Raji (cell line): ENCODE measurements around the gene DIAPH2.

ENCODE experiments used
- POLR2A ChIP-seq: IDR thresholded peaks from 2 replicates; pipeline ENCODE4 v1.6.1; 2011; ENCODE audit warnings: low read depth, low read length, control low read depth; ENCODE audit not compliant: insufficient read depth

The DIAPH2 gene

GRCh38 chrX:97402333-97402732 lies 717.7 kb downstream of the DIAPH2 start:
- TF ChIP-seq POLR2A = no peak

GRCh38 chrX:97402903-97403302 lies 718.3 kb downstream of the DIAPH2 start:
- TF ChIP-seq POLR2A = no peak

- TF ChIP-seq POLR2A = no peak
Measured at GRCh38 chrX:97405031-97405660, 720.5 kb downstream of the DIAPH2 start.

DNA sequence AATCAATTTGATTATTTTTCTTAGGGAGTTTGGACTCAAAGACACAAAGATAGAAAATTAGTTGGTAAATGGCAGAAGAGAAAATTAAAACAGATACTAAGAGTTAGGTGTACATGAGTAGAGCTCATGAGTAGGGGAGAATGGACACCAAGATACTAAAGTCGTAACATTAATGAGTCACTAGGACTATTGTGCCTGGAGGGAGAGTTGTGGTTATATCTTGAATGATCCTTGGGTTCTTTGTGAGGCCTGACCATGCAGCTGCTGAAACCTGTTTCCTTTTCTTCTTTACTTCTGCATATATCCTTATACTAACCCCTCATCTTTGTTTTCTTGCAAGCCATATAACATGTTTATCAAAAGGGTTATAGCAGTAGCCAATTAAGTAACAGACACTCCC lies 731.8 kb downstream of the DIAPH2 start:
- no peak for TF ChIP-seq POLR2A

- no peak for TF ChIP-seq POLR2A
Measured at GRCh38 chrX:97429101-97429500, 744.5 kb downstream of the DIAPH2 start.

DNA sequence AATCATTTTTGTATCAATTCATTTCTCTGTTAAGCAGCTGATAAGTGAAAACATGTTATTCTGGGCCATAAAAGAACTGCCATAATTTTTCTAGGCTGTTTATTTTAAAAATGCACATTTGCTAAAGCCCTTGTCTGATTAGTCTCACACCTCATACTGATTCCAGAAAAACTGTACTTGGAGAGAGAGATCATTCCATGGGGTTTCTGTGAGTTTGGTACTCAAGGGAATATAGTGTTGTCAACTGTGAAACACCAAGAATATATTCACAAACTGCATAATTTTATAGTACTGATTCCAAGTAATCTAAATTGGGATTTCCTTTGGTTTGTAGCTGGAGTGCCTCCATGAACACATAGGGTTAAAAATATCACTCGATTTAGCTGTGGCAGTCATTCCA lies 746.6 kb downstream of the DIAPH2 start:
- no peak for TF ChIP-seq POLR2A

GRCh38 chrX:97446298-97446882 lies 761.7 kb downstream of the DIAPH2 start:
- no peak for TF ChIP-seq POLR2A

DNA sequence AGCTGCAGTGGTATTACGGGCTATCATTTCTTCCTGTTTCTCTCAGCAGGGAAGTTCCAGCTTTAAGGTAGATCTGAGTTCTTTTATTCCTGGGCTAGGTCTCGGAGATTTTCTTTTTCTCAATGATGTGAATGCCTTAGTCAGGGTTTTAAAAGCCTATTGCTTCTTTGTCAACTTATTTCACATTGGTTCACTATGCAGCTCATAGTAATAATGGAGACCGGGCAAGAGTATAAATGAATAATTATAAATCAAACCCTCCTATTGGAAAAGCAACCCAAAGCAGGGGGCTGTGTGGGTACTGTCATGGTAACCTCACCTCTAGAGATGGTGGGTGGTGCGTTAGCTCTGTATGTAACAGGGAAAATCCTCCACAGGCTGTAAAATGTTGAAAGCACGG lies 762.7 kb downstream of the DIAPH2 start:
- no peak for TF ChIP-seq POLR2A

DNA sequence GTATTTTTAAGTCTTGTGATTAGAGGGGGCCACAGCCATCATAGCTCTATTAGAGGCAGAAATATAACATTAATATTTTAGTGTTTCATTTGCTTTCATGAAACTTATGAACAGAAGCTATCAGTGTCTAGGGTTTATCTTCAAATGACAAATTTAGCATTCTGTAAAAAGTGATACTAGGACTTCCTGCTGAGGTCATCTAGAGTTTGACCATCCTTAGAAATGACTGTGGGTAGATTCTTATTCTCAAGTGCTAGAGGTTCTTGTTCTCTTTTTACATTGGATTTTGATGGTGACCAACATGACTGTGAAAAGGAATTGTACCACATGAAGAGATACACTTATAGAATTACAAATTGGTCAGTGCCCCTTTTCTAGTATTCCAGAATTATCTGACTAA lies 767.6 kb downstream of the DIAPH2 start:
- no peak for TF ChIP-seq POLR2A

GRCh38 chrX:97461763-97462162 lies 777.1 kb downstream of the DIAPH2 start:
- no peak for TF ChIP-seq POLR2A

GRCh38 chrX:97471071-97471470 lies 786.4 kb downstream of the DIAPH2 start:
- no peak for TF ChIP-seq POLR2A

GRCh38 chrX:97474933-97475332 lies 790.3 kb downstream of the DIAPH2 start:
- TF ChIP-seq POLR2A = no peak

- TF ChIP-seq POLR2A = no peak
Measured at GRCh38 chrX:97479106-97479890, 794.7 kb downstream of the DIAPH2 start.

GRCh38 chrX:97481228-97481627 lies 796.6 kb downstream of the DIAPH2 start:
- no peak for TF ChIP-seq POLR2A

DNA sequence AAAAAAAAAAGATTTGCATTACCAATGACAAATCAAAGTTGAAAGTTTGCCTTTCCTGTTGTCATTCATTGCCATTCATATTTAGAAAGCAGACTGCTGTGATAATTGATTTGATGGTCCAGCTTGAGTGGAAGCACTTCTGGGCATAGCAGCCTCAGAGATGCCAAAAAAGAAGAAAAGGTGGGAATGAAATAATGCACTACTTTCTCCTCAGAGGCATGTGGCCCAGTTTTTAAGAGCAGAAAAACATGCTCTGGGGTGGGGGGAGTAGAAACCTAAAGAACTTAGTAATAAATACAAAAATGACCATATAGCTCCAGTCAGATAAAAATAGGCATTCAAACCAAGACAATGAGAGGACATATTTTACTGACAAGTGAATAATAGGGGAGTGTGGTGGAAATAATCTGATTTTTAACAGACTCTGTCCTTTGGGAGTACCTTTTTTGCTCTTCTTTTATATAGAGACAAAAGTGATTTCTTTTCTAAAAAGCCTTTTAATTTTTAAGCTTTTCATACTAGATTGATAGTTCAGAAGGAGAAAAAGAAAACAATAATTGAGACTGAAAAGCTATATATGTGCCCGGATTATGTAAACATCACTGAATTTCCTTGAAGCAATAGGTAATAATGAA lies 798.1 kb downstream of the DIAPH2 start:
- no peak for TF ChIP-seq POLR2A

- TF ChIP-seq POLR2A = no peak
Measured at GRCh38 chrX:97490656-97491055, 806.0 kb downstream of the DIAPH2 start.
